ENCODE measurements around the gene CLDN18.

Gene CLDN18

DNA sequence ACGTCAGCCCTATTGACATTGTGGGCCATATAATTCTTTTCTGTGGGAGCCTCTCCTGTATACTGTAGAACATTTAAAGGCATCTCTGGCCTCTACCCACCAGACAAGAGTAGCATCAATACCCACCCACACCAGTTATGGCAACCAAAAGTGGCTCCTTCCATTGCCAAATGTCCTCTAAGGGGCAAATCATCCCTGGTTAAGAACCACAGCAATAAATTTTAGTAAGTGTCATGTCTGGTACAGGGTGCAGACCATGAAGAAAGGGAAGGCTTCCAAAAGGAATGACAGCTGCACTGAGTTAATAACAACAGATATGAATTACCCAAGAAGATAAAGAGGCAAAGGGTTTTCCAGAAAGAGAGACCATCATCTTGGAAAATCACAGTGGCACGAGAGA lies 6.9 kb upstream of the CLDN18 start:
- no peak for DNase-seq (ENCODE audit: extremely low read depth, low read depth)
- no peak for TF ChIP-seq CTCF (IDR thresholded peaks at IDR 0.05; ENCODE audit: low read depth, low read length, missing control alignments)
- H3K4me3 ChIP-seq (replicated peaks; ENCODE audit: low read depth, low read length), result no peak overlapping the region

DNA sequence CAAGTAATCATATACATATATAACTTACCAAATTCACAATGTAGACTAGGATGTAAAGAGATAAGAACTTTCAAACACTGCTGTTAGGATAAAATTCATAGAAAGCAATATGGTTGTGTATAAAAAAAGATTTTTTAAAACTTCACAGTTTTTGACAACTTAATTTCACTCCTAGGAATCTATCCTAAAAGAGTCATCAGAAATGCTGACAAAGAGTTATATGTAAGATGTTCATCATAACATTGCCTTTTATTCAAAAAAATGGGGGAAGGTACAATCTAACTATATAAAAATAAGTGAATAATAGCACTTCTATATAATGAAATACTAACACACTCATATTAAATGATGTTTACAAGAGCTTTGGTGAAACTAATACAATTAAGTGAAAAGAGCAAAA lies 4.3 kb upstream of the CLDN18 start:
- no peak for TF ChIP-seq CTCF (IDR thresholded peaks at IDR 0.05; ENCODE audit: low read depth, low read length, missing control alignments)
- H3K4me3 ChIP-seq (replicated peaks; ENCODE audit: low read depth, low read length), result no peak overlapping the region
- DNase-seq (ENCODE audit: extremely low read depth, low read depth), result no peak

DNA sequence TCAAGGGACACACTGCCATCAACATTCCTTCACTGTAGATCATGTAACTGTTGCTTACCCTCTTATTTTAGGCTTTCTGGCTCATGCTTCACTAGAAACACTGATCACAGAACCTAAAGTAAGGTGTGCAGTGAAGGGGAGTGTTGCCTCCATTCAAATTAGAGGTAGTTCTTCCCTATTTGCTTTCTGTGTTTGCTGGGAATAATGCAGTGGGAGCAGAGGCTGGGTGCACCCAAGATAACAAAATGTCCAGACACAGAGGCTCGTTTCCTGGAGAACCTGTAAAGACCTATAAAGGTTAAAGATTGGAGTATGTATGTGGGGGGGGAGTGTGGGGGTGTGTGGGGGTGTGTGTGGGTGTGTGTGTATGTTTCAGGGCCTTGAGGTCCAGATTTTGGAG lies 2.1 kb upstream of the CLDN18 start:
- no peak overlapping the region for H3K4me3 ChIP-seq (replicated peaks; ENCODE audit: low read depth, low read length)
- no peak for TF ChIP-seq CTCF (IDR thresholded peaks at IDR 0.05; ENCODE audit: low read depth, low read length, missing control alignments)
- DNase-seq (ENCODE audit: extremely low read depth, low read depth), result no peak

GRCh38 chr3:138010273-138010590 lies 267 bp downstream of the CLDN18 start:
- no peak for DNase-seq (ENCODE audit: extremely low read depth, low read depth)

DNA sequence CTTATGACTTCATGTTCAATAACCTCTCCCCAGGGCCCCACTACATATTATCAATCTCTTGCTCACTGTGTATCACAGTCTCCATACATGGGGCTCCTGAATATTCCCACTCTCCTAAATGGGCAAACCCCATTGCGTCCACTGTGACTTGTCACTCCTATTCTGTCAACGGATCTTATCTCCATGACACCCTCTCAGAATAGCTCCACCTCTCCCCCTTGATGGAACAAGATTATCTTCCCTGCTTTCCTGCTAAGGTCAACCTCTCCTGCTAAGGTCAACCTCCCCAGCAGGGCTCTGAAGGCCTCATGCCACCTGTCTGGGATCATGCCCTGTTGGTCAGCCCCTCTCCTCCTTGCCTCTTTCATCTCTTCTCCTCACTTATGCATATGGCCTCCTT lies 1.8 kb downstream of the CLDN18 start:
- no peak overlapping the region for H3K4me3 ChIP-seq (replicated peaks; ENCODE audit: low read depth, low read length)
- DNase-seq (ENCODE audit: extremely low read depth, low read depth), result no peak
- TF ChIP-seq CTCF (IDR thresholded peaks at IDR 0.05; ENCODE audit: low read depth, low read length, missing control alignments), result no peak

More at GRCh38 chr3:138010273-138010590, 267 bp downstream of the CLDN18 start:
- no peak overlapping the region for H3K4me3 ChIP-seq (replicated peaks; ENCODE audit: low read depth, low read length)
- no peak for TF ChIP-seq CTCF (IDR thresholded peaks at IDR 0.05; ENCODE audit: low read depth, low read length, missing control alignments)

DNA sequence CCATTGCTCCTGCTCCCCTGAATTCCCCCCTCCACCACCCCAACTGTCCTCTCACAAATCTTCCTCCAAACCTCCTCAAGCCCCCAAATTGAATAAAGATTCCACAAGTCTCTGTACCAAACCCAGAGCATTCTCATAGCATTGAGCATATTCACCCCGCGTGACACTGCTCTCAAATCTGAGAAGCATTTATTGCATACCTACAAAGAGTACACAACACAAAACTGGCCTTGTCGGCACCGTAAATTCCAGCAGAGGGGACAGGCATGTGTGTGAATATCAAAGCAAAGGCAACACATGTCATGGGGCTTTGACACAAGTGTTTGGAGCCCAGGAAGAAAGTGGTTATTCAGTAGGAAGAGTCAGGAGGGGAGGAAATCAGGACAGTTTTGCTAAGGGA lies 2.6 kb downstream of the CLDN18 start:
- DNase-seq (ENCODE audit: extremely low read depth, low read depth), result no peak
- no peak overlapping the region for H3K4me3 ChIP-seq (replicated peaks; ENCODE audit: low read depth, low read length)
- TF ChIP-seq CTCF (IDR thresholded peaks at IDR 0.05; ENCODE audit: low read depth, low read length, missing control alignments), result no peak

GRCh38 chr3:138016065-138016464 lies 6.1 kb downstream of the CLDN18 start:
- H3K4me3 ChIP-seq (replicated peaks; ENCODE audit: low read depth, low read length), result no peak overlapping the region
- DNase-seq (ENCODE audit: extremely low read depth, low read depth), result no peak
- no peak for TF ChIP-seq CTCF (IDR thresholded peaks at IDR 0.05; ENCODE audit: low read depth, low read length, missing control alignments)

Measured in HFF-Myc (cell line).